ENCODE results near the gene BCORL1.

GRCh38 chrX:129932821-129933321, 49.6 kb upstream of the BCORL1 start:
- TF ChIP-seq, protein P1, sequence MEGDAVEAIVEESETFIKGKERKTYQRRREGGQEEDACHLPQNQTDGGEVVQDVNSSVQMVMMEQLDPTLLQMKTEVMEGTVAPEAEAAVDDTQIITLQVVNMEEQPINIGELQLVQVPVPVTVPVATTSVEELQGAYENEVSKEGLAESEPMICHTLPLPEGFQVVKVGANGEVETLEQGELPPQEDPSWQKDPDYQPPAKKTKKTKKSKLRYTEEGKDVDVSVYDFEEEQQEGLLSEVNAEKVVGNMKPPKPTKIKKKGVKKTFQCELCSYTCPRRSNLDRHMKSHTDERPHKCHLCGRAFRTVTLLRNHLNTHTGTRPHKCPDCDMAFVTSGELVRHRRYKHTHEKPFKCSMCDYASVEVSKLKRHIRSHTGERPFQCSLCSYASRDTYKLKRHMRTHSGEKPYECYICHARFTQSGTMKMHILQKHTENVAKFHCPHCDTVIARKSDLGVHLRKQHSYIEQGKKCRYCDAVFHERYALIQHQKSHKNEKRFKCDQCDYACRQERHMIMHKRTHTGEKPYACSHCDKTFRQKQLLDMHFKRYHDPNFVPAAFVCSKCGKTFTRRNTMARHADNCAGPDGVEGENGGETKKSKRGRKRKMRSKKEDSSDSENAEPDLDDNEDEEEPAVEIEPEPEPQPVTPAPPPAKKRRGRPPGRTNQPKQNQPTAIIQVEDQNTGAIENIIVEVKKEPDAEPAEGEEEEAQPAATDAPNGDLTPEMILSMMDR (conservative IDR thresholded peaks at IDR 0.05): no peak
- TF ChIP-seq EZH2 (IDR thresholded peaks at IDR 0.05; ENCODE audit: low read depth): no peak
